Right renal pelvis (tissue), 4 donors: ENCODE measurements around the gene MUC5AC. TPM values are rescaled to one million over a fixed set of nuclear protein-coding genes. Genes with fewer than 3 reads are reported as not detected.
"Not testable (repeated sequence)": the region's sequence is repeated elsewhere in the genome, so short reads cannot be mapped to it uniquely, and the experiment has no call there.

ENCODE experiments used
- DNase-seq, 4 donors: peaks; one replicate each; pipeline ENCODE4 v3.0.0-alpha.2; 2013; ENCODE audit warnings: low read depth in 4 of 4, low spot score in 3 of 4, missing footprints in 1 of 4
- polyA plus RNA-seq, 4 donors: library from polyadenylated mRNA; unstranded; fragments of 120-200 nt; gene quantifications; one replicate each; pipeline ENCODE4 v1.2.1, GENCODE V29; 2013; ENCODE audit not compliant: insufficient read length in 4 of 4

Gene MUC5AC, protein sequence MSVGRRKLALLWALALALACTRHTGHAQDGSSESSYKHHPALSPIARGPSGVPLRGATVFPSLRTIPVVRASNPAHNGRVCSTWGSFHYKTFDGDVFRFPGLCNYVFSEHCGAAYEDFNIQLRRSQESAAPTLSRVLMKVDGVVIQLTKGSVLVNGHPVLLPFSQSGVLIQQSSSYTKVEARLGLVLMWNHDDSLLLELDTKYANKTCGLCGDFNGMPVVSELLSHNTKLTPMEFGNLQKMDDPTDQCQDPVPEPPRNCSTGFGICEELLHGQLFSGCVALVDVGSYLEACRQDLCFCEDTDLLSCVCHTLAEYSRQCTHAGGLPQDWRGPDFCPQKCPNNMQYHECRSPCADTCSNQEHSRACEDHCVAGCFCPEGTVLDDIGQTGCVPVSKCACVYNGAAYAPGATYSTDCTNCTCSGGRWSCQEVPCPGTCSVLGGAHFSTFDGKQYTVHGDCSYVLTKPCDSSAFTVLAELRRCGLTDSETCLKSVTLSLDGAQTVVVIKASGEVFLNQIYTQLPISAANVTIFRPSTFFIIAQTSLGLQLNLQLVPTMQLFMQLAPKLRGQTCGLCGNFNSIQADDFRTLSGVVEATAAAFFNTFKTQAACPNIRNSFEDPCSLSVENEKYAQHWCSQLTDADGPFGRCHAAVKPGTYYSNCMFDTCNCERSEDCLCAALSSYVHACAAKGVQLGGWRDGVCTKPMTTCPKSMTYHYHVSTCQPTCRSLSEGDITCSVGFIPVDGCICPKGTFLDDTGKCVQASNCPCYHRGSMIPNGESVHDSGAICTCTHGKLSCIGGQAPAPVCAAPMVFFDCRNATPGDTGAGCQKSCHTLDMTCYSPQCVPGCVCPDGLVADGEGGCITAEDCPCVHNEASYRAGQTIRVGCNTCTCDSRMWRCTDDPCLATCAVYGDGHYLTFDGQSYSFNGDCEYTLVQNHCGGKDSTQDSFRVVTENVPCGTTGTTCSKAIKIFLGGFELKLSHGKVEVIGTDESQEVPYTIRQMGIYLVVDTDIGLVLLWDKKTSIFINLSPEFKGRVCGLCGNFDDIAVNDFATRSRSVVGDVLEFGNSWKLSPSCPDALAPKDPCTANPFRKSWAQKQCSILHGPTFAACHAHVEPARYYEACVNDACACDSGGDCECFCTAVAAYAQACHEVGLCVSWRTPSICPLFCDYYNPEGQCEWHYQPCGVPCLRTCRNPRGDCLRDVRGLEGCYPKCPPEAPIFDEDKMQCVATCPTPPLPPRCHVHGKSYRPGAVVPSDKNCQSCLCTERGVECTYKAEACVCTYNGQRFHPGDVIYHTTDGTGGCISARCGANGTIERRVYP (N-terminal part only)
- under 1 TPM in 1 of 4 donors, not detected in 3; under 0.01 TPM for polyA plus RNA-seq

DNA sequence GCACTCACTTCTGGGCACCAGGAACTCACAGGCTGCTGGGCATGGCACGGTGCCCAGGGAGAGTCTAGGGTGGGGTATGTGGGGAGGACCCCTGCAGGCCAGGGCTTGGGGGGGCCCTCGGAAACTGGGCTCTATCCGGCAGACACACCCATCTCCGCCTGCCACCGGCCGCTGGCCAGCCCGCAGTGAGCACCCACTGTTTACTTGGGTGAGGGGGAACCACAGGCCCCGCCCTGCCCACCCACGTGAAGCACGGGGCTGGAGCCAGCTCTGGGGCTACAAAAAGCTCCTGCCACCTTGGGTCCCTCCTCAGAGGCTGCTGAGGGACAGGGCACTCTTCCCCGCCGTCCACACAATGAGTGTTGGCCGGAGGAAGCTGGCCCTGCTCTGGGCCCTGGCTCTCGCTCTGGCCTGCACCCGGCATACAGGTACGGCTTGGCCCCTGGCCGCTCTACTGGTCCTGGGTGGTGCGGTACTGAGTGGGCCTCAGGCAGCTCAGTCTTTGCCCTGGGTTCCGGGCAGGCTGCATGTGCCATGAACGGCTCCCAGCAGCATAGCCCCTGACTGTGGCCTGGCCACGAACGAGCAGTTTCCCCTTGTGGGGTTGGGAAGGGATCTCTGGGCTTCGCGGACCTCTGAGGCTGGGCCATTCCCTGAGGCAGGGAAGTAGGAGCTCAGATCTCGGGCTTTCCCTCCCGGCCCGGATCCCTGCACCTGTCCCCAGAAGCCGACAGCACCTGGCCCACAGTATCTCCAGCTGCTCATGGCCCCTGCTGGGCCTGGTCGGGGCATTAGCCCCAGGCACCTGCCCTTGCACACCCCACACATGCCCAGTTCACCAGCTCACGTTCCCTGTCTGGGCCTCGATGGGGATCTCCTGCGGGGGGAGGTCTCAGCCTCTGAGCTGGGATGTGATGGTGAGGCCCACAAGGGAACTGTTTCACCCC lies at the start of gene MUC5AC:
Gene MUC5AC (plus strand): TSS at position 309 of the 947 bp plus-strand sequence. CDS start 47 bp downstream, at position 356.
- DNase-seq = no peak

DNA sequence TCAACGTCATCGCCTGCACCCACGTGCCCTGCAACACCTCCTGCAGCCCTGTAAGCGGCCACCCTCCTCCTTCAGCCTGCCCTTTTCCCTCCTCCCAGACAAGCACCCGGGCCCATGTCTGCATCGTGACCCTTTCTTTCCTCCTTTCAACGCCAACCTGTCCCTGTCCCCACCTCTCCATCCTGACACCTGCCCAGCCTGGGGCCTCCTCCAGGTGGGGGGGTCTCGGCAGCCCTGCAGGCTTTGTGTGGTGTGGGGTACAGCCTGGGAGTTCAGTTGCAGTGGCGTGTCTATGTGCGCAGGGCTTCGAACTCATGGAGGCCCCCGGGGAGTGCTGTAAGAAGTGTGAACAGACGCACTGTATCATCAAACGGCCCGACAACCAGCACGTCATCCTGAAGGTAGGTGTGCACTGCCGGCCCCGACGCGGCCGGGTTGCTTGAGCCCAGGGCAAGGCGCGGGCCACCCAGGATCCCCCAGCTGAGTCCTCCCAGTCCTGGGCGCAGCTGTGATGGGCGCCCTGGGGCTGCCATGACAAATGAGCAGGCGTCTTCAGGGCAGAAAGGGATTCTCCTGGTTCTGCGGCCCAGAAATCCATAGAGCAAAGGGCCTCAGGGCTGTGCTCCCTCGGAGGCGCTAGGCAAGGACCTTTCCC lies 49.4 kb upstream of the MUC5AC start:
- DNase-seq = no peak

DNA sequence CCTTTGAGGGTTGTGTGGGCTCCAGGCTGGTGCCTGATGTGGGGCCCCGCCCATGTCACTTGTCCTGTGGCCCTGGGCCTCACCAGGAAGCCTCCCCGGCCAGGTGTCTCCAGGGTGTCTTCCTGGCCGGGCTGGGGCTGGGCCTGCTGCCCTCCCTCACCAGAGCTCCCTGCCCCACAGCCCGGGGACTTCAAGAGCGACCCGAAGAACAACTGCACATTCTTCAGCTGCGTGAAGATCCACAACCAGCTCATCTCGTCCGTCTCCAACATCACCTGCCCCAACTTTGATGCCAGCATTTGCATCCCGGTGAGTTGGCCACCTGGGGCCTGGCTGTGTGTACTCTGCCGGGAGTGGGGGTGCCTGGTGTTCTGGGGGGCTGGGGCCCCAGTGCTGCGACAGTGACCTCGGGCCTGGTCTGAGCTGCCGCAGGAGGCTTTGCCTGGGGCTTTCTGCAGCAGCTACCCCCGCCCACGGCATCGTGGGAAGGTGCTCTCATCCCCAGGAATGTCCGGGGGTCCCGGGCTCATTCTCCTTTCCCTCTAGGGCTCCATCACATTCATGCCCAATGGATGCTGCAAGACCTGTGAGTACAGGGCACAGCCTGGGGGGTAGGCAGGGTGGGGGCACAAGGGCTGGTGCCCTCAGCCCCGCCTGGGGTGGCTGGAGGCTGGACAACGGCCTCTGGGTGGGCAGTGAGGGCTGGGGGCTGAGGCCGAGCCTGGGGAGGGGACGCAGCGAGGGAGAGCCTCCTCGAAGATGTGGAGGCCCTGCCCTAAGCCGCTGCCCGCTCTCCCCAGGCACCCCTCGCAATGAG lies 48.4 kb upstream of the MUC5AC start:
- DNase-seq = no peak

DNA sequence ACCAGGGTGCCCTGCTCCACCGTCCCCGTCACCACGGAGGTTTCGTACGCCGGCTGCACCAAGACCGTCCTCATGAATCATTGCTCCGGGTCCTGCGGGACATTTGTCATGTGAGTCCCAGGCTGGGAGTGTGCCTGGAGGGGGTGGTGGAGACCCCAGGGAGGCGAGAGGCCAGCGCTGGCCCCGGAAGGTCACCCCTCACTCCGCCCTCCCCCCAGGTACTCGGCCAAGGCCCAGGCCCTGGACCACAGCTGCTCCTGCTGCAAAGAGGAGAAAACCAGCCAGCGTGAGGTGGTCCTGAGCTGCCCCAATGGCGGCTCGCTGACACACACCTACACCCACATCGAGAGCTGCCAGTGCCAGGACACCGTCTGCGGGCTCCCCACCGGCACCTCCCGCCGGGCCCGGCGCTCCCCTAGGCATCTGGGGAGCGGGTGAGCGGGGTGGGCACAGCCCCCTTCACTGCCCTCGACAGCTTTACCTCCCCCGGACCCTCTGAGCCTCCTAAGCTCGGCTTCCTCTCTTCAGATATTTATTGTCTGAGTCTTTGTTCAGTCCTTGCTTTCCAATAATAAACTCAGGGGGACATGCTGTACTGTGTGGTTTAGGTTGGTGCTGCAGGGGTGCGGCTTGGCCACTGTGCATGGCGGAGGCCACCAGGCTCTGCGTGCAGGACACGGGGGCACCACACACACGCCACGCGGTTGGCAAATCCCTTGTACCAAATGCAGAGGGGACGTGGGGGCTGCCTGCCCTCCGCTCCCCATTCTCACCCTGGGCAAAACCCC lies 47.6 kb upstream of the MUC5AC start:
- no peak for DNase-seq

DNA sequence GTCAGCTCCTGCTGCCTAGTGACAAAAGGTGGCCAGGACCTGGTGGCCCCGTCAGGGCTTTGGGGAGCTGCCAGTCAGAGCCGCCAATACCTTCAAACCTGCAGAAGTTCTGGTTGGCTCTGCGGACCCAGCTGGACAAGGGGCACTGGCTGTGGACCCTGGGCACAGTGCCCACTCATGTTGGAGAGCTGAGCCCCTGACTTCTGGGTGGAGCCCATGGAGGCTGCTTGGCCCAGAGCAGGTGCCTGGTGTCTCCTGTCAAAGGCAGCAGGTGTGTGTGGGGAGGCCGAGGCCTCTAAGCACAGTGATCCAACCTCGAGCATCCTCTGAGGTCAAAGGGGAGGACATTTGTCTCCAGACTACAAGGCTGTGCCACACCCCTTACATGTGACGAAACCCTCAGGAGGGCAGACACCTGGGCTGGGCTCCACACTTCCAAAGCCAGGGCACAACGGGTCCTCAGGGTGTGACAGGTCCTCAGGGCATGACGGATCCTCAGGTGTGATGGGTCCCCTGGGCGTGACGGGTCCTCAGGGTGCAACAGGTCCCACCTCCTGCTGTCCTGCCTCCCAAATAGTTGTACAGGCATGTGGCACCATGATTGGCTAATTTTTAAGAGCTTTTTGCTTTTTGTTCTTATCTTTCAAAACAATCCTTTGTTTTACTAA lies 46.1 kb upstream of the MUC5AC start:
- no peak for DNase-seq

DNA sequence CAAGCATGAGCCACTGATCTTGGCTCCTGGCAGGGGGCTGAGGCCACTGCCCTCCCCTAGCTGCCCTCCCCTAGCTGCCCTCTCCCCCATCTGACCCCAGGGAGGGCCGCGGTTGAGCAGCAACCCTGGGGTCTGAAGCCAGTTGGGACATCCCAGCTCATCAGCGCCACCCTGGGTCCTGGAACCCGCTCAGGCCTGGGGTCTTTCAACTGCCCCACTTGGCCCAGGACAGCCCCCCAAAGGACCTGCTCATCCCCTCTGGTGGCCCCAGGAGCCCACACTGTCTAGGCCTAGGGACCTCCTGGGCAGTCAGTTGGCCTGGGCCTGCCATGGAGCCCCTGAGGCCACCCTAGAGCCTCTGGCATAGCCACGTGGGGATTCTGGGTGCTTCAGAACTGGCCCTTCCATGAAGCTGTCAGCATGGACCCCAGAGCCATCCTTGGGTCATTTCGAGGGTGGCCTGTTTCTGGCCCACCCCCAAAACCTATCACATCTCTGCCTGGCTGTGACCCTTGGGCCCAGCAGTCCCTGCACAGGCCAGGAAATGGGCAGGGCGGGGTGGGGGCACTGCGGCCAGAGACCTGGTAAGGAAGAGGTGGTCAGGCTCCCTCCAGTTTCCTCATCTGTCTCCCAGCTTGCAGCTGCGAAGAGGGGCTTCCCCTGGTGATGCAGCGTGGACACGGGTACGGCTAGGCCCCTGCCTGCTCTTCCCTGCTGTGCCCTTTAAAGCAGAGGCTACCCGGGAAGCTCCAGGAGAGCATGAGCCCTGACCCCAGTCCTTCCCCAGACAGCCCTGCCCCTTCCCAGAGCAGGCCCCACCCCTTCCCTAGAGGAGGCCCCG lies 45.2 kb upstream of the MUC5AC start:
- no peak for DNase-seq

DNA sequence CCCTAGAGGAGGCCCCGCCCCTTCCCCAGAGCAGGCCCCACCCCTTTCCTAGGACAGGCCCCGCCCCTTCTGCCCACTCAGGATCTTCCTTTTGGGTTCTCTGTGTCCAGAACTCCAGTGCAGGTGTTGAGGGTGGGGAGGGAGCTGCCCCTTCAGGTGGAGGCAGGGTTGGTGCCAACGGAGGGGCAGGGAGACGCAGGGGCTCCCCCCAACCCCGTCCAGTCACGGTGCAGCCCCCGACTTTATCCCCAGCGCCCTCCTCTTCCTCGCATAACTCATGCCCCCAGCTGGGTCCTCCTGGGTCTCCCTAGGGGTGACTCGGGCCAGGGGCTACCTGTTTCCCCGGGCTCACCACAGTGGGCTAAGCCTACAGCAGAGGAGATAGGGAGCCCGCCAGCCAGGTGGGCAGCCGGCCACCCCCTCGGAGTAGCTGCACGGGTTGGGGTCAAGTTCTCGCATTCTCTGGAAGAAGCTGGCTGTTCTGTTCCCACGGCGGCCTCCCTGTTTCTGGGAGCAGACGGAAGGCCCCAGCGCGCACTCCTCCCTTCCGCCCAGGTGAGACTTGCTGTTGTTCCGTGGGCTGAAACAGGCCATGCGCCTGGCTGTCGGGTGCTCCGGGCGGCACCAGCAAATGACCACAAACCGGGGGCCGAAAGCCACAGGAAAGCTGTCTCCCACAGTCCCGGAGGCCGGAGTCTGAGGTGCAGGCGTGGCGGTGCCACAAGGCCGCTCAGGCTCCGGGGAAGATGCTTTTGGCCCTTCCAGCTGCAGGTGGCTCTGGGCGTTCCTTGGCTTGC lies 44.1 kb upstream of the MUC5AC start:
- no peak for DNase-seq

DNA sequence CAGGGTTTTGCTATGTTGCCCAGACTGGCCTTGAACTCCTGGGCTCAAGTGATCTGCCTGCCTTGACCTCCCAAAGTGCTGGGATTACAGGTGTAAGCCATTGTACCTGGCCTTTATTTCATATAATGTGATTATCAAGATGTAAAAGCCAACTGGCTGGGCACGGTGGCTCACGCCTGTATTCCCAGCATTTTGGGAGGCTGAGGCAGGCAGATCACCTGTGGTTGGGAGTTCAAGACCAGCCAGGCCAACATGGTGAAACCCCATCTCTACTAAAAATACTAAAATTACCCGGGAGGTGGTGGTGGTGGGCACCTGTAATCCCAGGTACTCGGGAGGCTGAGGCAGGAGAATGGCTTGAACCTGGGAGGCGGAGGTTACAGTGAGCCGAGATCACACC lies 42.5 kb upstream of the MUC5AC start:
- not testable (repeated sequence) for DNase-seq

DNA sequence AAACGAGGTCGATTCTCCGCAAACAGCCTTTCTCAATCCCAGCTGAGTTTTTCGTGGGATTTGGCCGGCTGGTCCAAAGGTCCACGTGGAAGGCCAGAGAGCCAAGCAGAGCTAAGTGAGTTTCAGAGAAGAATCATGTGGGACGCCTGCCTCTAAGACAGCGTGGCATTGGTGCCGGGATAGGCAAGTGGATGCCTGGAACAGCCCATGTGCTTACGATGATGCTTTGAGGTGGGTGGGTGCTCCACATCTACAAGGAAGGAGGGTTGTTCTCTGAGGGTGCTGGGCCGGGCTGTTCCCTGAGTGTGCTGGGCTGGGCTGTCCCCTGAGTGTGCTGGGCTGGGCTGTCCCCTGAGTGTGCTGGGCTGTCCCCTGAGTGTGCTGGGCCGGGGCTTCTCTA lies 41.6 kb upstream of the MUC5AC start:
- no peak for DNase-seq

DNA sequence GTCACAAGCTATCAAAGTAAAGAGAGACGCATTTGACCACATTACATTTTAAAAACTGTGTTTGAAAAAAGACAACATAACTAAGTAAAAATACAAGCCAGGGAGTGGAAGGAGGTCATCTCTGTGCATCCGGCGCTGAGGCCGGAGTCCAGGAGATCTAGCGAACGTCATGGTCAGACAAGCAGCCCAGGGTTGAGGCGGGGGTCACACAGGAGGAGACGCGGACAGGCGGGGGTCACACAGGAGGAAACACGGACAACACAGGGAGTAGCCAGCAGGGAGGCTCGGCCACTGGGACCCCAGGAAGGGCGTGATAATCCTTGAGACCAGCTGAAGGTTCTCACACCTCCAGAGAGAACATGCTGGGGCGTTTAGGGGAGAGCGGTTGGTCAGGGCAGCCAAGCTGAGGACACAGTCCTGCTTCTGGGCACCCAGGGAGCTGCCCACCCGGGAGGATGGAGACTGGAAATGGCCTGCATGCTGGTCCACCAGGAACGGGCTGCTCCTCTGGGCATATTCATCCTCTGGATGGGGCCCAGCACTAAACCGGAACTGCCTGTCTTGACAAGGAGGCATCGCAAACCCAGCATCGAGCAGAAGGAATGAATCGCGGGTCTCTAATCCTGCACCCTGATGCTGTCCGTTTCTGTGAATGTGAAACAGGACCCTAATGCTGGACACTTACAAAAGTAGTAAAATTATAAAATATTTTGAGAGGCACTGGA lies 40.9 kb upstream of the MUC5AC start:
- DNase-seq = no peak

DNA sequence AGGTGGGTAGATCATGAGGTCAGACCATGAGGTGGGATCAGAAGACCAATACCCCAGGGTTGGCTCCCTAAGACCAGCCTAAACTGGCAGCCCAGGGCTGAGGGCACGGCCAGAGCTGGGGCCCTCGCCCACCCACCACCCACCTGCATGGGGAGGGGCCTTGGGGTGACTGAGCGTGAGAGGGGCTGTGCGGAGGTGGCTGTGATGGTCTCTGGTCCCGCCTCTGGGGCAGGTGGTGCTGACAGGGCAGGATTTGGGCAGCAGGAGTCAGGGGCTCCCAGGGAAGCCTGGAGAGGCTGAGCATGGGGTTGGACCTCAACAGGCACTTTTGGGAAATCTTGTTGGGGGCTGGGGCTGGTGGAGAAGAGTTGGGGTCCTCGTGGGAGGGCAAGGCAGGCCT lies 39.8 kb upstream of the MUC5AC start:
- DNase-seq = no peak

DNA sequence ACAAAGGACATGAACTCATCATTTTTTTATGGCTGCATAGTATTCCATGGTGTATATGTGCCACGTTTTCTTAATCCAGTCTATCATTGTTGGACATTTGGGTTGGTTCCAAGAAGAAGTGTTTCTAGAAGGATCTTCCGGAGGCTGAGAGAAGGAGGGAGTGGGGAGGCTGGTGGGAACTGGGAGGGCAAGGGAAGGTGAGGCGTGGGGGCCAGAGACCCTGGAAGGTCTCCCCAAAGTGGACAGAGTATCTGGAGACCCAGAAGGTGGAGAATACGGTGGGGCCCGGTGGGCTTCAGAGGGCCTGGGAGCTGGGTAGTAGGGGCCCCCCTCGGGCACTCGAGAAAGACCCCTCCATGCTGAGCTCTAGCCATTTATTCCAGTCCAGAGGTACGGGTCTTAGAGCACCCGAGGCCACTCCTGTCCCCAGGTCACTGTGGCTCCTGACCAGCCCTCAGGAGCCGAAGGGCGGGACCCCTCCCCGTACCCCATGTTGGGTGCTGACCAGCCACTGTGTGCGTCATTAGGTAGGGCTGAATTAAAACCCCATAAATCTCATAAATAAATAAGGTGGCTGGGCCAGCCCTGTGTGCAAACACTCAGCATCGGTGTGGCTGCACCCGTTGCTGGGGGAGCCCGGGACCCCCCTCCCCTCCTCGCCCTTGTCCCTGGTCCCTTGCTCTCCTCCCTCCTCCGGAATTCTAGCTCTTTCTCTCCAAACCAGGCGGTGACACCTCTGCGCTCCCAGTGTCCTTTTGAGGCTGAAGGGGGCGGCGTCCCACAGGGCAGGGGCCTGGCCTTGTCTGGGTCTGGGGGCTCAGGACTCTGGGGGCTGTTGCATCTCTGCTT lies 38.8 kb upstream of the MUC5AC start:
- DNase-seq = no peak

DNA sequence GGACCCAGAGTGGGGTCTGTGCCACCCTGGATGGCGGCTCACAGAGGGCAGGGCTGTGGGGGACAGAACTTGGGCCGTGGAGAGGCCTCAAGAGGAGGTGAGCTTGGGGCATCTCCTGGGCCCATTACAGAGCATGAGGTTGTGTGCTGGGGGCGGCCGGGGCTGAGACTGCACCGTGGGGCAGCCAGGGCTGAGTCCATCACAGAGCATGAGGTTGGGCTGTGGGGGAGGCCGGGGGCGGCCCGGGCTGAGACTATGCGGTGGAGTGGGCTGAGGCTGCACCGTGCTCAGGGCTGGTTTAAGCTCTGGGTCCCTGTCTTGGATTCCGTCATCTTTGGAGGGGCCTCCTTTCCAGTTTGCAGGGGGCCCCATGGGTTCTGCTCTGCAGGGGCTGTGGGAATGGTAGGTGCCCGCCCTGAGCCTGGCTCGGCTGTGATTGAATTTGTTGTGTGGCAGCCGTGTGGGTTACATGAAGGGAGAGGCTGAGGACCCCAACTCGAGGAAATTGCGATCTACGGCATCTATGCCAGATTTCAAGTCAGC lies 38.1 kb upstream of the MUC5AC start:
- DNase-seq = no peak
